RCC 7860 (cell line): ENCODE results near the gene SUDS3.
A peak's percentile ranks its signal among the peaks of the same experiment; 100 is the strongest.
"Not testable (repeated sequence)": the region's sequence is repeated elsewhere in the genome, so short reads cannot be mapped to it uniquely, and the experiment has no call there.

Experiments used
- DNase-seq: peaks from one replicate; pipeline ENCODE4 v3.0.0-alpha.2; 2015; ENCODE audit warnings: low spot score
- FAIRE-seq: peaks from 2 replicates; lab custom pipeline; 2012; peaks lifted over from hg19 to GRCh38; lab: Jason Lieb, UNC

The SUDS3 gene

GRCh38 chr12:118376089-118377020 lies at the start of gene SUDS3:
Gene SUDS3 (plus strand): TSS chr12:118376555. CDS start chr12:118376692, 137 bp downstream.
- FAIRE-seq = no peak
- peak; percentile 55 for DNase-seq

GRCh38 chr12:118326991-118327390 lies 49.4 kb upstream of the SUDS3 start:
- FAIRE-seq (no peak), DNase-seq (no peak)

- DNase-seq (no peak), FAIRE-seq (no peak)
Measured at GRCh38 chr12:118327391-118327790, 49.0 kb upstream of the SUDS3 start.

GRCh38 chr12:118328486-118329330 lies 47.6 kb upstream of the SUDS3 start:
- no peak for FAIRE-seq

GRCh38 chr12:118330421-118331018 lies 45.8 kb upstream of the SUDS3 start:
- FAIRE-seq (no peak), DNase-seq (no peak)

More at GRCh38 chr12:118328486-118329330, 47.6 kb upstream of the SUDS3 start:
- DNase-seq = no peak

- FAIRE-seq (no peak), DNase-seq (no peak)
Measured at GRCh38 chr12:118332511-118332910, 43.8 kb upstream of the SUDS3 start.

GRCh38 chr12:118334241-118334640 lies 42.1 kb upstream of the SUDS3 start:
- DNase-seq (no peak), FAIRE-seq (no peak)

- no peak for FAIRE-seq
- DNase-seq = no peak
Measured at GRCh38 chr12:118334939-118335567, 41.3 kb upstream of the SUDS3 start.

GRCh38 chr12:118336123-118336522 lies 40.2 kb upstream of the SUDS3 start:
- no peak for FAIRE-seq
- no peak for DNase-seq

- no peak for DNase-seq
- no peak for FAIRE-seq
Measured at GRCh38 chr12:118337194-118337838, 39.0 kb upstream of the SUDS3 start.

- DNase-seq (no peak), FAIRE-seq (no peak)
Measured at GRCh38 chr12:118342090-118342489, 34.3 kb upstream of the SUDS3 start.

- FAIRE-seq = no peak
- DNase-seq = no peak
Measured at GRCh38 chr12:118344829-118345228, 31.5 kb upstream of the SUDS3 start.

GRCh38 chr12:118345355-118345754 lies 31.0 kb upstream of the SUDS3 start:
- FAIRE-seq (no peak), DNase-seq (no peak)

- DNase-seq = no peak
- FAIRE-seq = no peak
Measured at GRCh38 chr12:118346895-118347294, 29.5 kb upstream of the SUDS3 start.

- no peak for FAIRE-seq
- no peak for DNase-seq
Measured at GRCh38 chr12:118347916-118348315, 28.4 kb upstream of the SUDS3 start.

GRCh38 chr12:118350908-118351559 lies 25.3 kb upstream of the SUDS3 start:
- no peak for FAIRE-seq
- no peak for DNase-seq

GRCh38 chr12:118353721-118354120 lies 22.6 kb upstream of the SUDS3 start:
- no peak for FAIRE-seq
- no peak for DNase-seq

- not testable (repeated sequence) for FAIRE-seq, DNase-seq
Measured at GRCh38 chr12:118354503-118354902, 21.9 kb upstream of the SUDS3 start.

GRCh38 chr12:118354903-118355302 lies 21.5 kb upstream of the SUDS3 start:
- FAIRE-seq (no peak), DNase-seq (no peak)

GRCh38 chr12:118355843-118356242 lies 20.5 kb upstream of the SUDS3 start:
- peak; percentile 59 for FAIRE-seq

More at GRCh38 chr12:118355843-118356242, 20.5 kb upstream of the SUDS3 start:
- peak; percentile 32 for DNase-seq
